Duodenal mucosa (tissue), 2 donors: ENCODE results near the gene SBNO2.

Source experiments
- H3K27ac ChIP-seq: one replicate; pipeline ENCODE4 v1.7.0; 2013; ENCODE audit warnings: low read depth, low read length
- H3K27me3 ChIP-seq, 2 donors: one replicate each; pipeline ENCODE4 v1.7.0; 2013; ENCODE audit warnings: low read length in 2 of 2, control low read depth in 1 of 2; ENCODE audit not compliant: insufficient read depth in 2 of 2, control insufficient read depth in 1 of 2
- H3K36me3 ChIP-seq, 2 donors: one replicate each; pipeline ENCODE4 v1.7.0; 2013; ENCODE audit warnings: low read length in 2 of 2, control low read depth in 1 of 2; ENCODE audit not compliant: insufficient read depth in 2 of 2, control insufficient read depth in 1 of 2
- H3K4me1 ChIP-seq, 2 donors: one replicate each; pipeline ENCODE4 v1.7.0; 2013; ENCODE audit warnings: low read length in 2 of 2, control low read depth in 1 of 2; ENCODE audit not compliant: insufficient read depth in 2 of 2, control insufficient read depth in 1 of 2
- H3K4me3 ChIP-seq, 2 donors: one replicate each; pipeline ENCODE4 v1.7.0; 2013; ENCODE audit warnings: low read length in 2 of 2, low read depth in 1 of 2
- H3K9ac ChIP-seq, 2 donors: one replicate each; pipeline ENCODE4 v1.7.0; 2013; ENCODE audit warnings: low read length in 2 of 2, low read depth in 1 of 2
- H3K9me3 ChIP-seq, 2 donors: one replicate each; pipeline ENCODE4 v1.7.0; 2013; ENCODE audit warnings: low read length in 2 of 2, control low read depth in 1 of 2; ENCODE audit not compliant: control insufficient read depth in 1 of 2

SBNO2 gene

DNA sequence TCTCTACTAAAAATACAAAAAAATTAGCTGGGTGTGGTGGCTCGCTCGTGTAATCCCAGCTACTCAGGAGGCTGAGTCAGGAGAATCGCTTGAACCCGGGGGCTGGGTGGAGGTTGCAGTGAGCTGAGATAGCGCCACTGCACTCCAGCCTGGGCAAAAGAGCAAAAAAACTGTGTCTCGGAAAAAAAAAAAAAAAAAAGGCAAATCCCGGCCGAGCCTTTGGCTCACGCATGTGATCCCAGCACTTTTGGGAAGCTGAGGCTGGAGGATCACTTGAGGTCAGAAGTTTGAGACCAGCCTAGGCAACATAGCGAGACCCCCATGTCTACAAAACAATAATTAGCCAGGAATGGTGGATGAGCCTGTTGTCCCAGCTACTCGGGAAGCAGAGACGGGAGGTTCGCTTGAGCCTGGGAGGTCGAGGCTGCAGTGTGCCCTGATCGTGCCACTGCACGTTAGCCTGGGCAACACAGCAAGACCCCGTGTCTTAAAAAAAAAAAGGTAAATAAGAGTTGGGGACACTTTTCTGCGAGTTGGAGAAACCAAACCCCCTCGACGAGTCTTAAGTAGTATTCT, 70.8 kb downstream of the SBNO2 start:
- no peaks in the 10 kb centered on the region for H3K9me3 ChIP-seq
- H3K4me3 ChIP-seq, result peak overlapping the region in 1 of 2 donors; percentile 45
- peak overlapping the region; percentile 99 for H3K27ac ChIP-seq
- peaks cover 45 to 48% of the 10 kb centered on the region in 2 donors for H3K4me1 ChIP-seq
- H3K9ac ChIP-seq, result peak overlapping the region in 1 of 2 donors; percentile 75
- peaks cover 0 to 13% of the 10 kb centered on the region in 2 donors for H3K36me3 ChIP-seq
- no peaks in the 10 kb centered on the region for H3K27me3 ChIP-seq

DNA sequence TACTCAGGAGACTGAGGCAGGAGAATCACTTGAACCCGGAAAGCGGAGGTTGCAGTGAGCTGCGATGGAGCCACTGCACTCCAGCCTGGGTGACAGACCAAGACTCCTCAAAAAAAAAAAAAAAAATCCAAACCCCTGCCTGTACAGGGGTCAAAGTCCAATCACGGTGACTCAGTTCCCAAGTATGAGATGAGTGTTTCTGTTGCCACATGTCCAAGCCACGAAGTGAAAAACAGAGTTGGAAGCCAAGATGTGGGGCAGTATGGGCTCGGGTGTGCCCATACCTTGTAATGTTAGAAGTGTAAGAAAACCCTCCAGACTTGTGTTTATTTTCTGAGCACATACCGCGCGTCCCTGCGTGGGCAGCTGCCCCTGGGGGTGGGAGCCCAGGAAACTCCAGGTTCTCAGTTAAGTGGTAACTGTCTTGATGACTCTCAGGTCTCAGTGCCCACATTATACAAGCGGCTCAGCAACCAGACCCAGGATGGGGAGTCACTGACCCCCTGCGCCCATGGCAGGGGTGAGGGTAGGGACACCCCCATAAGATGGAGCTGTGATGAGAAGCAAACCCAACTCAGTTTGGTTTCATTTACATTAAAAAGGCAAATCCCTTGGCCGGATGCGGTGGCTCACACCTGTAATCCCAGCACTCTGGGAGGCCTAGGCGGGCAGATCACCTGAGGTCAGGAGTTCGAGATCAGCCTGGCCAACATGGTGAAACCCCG, 71.5 kb downstream of the SBNO2 start:
- Histone ChIP-seq H3K4me3 (peak overlapping the region in 1 of 2 donors; percentile 9), H3K27me3 (no peaks in the 10 kb centered on the region), H3K9me3 (no peaks in the 10 kb centered on the region), H3K27ac (peak overlapping the region; percentile 83), H3K4me1 (peaks cover 50 to 54% of the 10 kb centered on the region in 2 donors), H3K9ac (peak overlapping the region; percentile 13 to 20), H3K36me3 (peaks cover 0 to 11% of the 10 kb centered on the region in 2 donors)

GRCh38 chr19:1101337-1101698, 72.8 kb downstream of the SBNO2 start:
- Histone ChIP-seq H3K9ac (peak overlapping the region; percentile 38 to 39), H3K36me3 (peaks cover 0 to 3% of the 10 kb centered on the region in 2 donors), H3K27ac (peak overlapping the region; percentile 83), H3K4me1 (peaks cover 41 to 49% of the 10 kb centered on the region in 2 donors), H3K9me3 (no peaks in the 10 kb centered on the region), H3K27me3 (no peaks in the 10 kb centered on the region), H3K4me3 (peak overlapping the region in 1 of 2 donors; percentile 28)

GRCh38 chr19:1098177-1099051, 75.7 kb downstream of the SBNO2 start:
- H3K9ac ChIP-seq, result peak overlapping the region; percentile 48 to 57
- no peaks in the 10 kb centered on the region for H3K27me3 ChIP-seq
- H3K4me3 ChIP-seq, result peak overlapping the region in 1 of 2 donors; percentile 32
- H3K27ac ChIP-seq, result peak overlapping the region; percentile 89
- H3K4me1 ChIP-seq, result peaks cover 44 to 57% of the 10 kb centered on the region in 2 donors
- no peaks in the 10 kb centered on the region for H3K9me3 ChIP-seq
- H3K36me3 ChIP-seq, result no peaks in the 10 kb centered on the region

DNA sequence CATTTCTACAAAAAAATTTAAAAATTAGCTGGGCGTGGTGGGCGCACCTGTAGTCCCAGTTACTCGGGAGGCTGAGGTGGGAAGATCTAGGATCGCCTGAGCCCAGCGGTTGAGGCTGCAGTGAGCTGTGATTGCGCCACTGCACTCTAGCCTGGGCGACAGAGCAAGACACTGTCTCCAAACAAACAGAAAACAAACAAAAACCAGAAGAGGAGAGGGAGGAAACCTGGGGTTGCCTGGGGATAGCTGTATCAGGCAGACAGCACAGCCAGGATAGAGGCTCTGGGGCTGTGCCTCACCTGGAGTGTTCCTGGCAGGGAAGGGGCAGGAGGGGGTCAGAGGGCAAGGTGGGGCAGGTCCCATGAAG, 76.3 kb downstream of the SBNO2 start:
- no peaks in the 10 kb centered on the region for H3K27me3 ChIP-seq
- peaks cover 41 to 51% of the 10 kb centered on the region in 2 donors for H3K4me1 ChIP-seq
- no peaks in the 10 kb centered on the region for H3K9me3 ChIP-seq
- H3K4me3 ChIP-seq, result no peak overlapping the region
- H3K36me3 ChIP-seq, result no peaks in the 10 kb centered on the region
- H3K9ac ChIP-seq, result peak overlapping the region; percentile 33 to 57
- peak overlapping the region; percentile 89 for H3K27ac ChIP-seq

DNA sequence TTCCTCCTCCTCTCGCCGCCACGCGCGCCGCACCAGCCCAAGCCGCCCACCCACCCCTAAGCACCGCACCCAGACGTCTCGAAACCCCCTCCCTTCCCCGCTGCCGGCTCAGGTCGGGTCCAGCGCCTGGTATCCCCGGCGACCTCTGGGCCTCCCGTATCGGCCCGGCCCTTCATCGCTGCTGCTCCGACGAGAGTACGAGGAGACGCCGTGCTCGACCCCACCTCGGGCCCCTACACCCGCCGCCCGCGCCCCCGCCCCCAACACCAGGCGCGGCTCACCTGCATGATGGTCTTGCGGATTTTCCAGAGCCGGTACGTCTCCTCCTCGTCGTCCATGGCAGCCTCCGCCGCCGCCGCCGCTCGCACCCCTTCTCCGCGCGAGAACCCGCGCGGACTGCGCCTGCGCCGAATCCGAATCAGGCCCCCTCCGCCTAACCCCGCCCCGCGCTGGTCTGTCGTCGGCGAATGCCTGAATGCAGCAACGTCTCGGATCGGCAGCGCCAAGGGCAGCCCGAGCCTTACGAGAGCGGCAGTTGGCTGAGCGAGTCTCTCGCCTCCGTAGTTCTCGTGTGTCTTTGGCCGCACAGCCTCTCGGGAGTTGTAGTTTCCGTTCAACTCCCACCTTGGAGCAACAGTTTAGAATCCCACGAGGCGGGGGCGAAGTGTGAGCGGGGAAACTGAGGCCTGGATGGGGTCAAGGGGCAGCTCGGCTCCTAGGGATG, 78.9 kb downstream of the SBNO2 start, which contains the start of gene POLR2E:
POLR2E (minus strand) TSS at position 398 of the 724 bp plus-strand sequence; CDS start at position 338, 60 bp downstream.
- H3K27me3 ChIP-seq, result no peaks in the 10 kb centered on the region
- peak within 1 kb of the TSS; percentile 90 to 94 for H3K4me3 ChIP-seq
- H3K9me3 ChIP-seq, result no peaks in the 10 kb centered on the region
- H3K36me3 ChIP-seq, result peaks cover 5 to 17% of the 10 kb centered on the region in 2 donors
- H3K4me1 ChIP-seq, result peaks cover 28 to 36% of the 10 kb centered on the region in 2 donors
- peak within 1 kb of the TSS; percentile 87 to 90 for H3K9ac ChIP-seq
- peak within 1 kb of the TSS; percentile 66 for H3K27ac ChIP-seq

DNA sequence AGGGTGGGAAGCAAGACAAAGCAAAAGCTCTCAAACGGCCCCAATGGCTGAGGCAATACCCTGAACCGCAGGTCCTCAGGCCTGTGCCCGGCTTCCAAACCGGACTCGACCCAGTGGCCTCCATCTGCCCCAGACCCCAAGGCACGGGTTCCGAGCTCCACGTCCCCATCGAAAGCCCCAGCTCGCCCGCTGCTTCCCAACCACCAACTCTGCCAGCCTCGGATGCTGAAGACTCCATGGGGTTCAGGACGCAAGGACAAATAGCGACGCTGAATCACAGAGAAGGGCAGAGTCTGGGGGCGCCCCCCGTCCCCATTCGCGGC, 79.5 kb downstream of the SBNO2 start:
- no peak overlapping the region for H3K27ac ChIP-seq

DNA sequence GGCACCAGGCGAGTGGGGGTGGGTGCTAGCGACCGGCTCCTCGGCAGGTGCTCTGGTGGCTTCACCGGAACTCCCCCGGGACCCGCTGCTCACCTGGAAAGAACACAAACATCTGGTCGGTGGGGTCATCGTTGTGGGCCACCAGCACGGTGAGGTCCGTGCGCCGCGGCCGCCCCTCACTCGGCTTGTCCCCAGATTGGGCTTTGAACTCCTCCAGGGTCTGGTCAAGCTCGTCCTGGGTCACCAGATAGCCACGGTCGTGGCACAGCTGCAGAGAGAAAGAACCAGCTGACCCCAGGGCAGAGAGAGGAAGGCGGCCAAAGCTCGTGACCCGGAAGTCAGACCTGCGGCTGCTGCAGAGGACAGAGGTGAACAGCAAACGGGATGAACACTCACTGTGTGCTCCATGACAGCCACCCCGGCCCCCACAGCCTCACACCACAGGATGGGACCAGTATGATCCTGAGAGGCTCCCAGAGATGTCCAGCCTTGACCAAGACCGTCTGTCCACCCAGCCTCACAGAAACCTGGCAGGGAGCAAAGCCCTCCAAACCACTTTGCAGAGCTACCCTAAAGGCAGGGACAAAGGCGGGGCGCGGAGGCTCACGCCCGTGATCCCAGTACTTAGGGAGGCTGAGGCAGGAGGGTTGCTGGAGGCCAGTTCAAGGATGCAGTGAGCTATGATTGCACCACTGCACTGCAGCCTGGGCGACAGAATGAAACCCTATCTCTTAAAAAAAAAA, 80.1 kb downstream of the SBNO2 start:
- Histone ChIP-seq H3K4me3 (peak overlapping the region; percentile 90 to 94), H3K9ac (peak overlapping the region; percentile 87 to 90), H3K36me3 (peaks cover 5 to 24% of the 10 kb centered on the region in 2 donors), H3K27ac (no peak overlapping the region), H3K27me3 (no peaks in the 10 kb centered on the region), H3K4me1 (peaks cover 26 to 34% of the 10 kb centered on the region in 2 donors), H3K9me3 (no peaks in the 10 kb centered on the region)

More for the DNA sequence above, 79.5 kb downstream of the SBNO2 start:
- Histone ChIP-seq H3K4me3 (peak overlapping the region; percentile 90 to 94), H3K27me3 (no peaks in the 10 kb centered on the region), H3K9me3 (no peaks in the 10 kb centered on the region), H3K36me3 (peaks cover 5 to 18% of the 10 kb centered on the region in 2 donors), H3K4me1 (peaks cover 28 to 36% of the 10 kb centered on the region in 2 donors), H3K9ac (peak overlapping the region; percentile 87 to 90)

DNA sequence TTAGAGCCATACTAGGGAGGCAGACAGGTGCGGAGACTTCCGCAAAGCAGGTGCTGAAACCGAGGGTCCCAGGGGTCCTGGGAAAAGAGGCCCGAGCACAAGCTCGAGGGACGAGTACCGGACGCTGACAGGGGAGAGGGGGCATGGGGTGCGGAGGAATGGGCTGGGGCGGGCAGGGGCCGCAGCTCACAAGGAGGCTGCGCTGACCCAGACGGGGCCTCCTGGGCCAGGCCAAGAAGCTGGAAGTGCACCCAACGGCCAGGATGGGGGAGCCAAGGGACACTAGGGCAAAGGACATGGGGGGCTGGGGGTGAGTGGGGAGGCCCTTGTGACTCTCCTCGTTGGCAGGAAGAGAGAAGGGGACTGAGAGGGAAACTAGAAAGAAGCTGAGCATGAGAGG, 80.7 kb downstream of the SBNO2 start:
- H3K9ac ChIP-seq, result no peak overlapping the region
- H3K36me3 ChIP-seq, result peaks cover 5 to 31% of the 10 kb centered on the region in 2 donors
- peak overlapping the region; percentile 90 to 94 for H3K4me3 ChIP-seq
- H3K27me3 ChIP-seq, result no peaks in the 10 kb centered on the region
- H3K9me3 ChIP-seq, result no peaks in the 10 kb centered on the region
- no peak overlapping the region for H3K27ac ChIP-seq
- H3K4me1 ChIP-seq, result peaks cover 20 to 34% of the 10 kb centered on the region in 2 donors
